Glutamatergic neuron (in vitro differentiated cells): ENCODE measurements around the gene GREB1L. TPM values are rescaled to one million over a fixed set of nuclear protein-coding genes. Genes with fewer than 3 reads are reported as not detected.

Experiments
- DNase-seq: peaks from one replicate; pipeline ENCODE4 v3.0.0; 2022
- H3K27ac Mint-ChIP-seq: one replicate; pipeline ENCODE4 v1.8.0; 2020; ENCODE audit warnings: mild to moderate bottlenecking, mixed read lengths, inconsistent platforms; ENCODE audit not compliant: unreplicated experiment
- H3K27me3 Mint-ChIP-seq: one replicate; pipeline ENCODE4 v1.8.0; 2020; ENCODE audit warnings: mild to moderate bottlenecking, moderate library complexity, mixed read lengths, inconsistent platforms; ENCODE audit not compliant: unreplicated experiment
- H3K36me3 Mint-ChIP-seq: one replicate; pipeline ENCODE4 v1.8.0; 2020; ENCODE audit warnings: mild to moderate bottlenecking, mixed read lengths, inconsistent platforms; ENCODE audit not compliant: unreplicated experiment
- H3K4me1 Mint-ChIP-seq: one replicate; pipeline ENCODE4 v1.8.0; 2020; ENCODE audit warnings: mild to moderate bottlenecking, low read depth, mixed read lengths, inconsistent platforms; ENCODE audit not compliant: unreplicated experiment
- H3K4me3 Mint-ChIP-seq: one replicate; pipeline ENCODE4 v1.8.0; 2020; ENCODE audit warnings: mild to moderate bottlenecking, mixed read lengths, inconsistent platforms; ENCODE audit not compliant: unreplicated experiment
- H3K9me3 Mint-ChIP-seq: one replicate; pipeline ENCODE4 v1.8.0; 2020; ENCODE audit warnings: mild to moderate bottlenecking, moderate library complexity, mixed read lengths, inconsistent platforms; ENCODE audit not compliant: unreplicated experiment
- CTCF ChIP-seq: fragments of 200-600 bp; sonication (generic); IDR thresholded peaks from one replicate; pipeline ENCODE4 v1.5.0; 2021; ENCODE audit not compliant: partially characterized antibody, unreplicated experiment
- total RNA-seq: library from RNA; stranded (reverse); fragmentation: NEBNext Ultra II Directional; extraction: Animal tissue kit (Norgen Biotek cat#: 25700); gene quantifications from one replicate; pipeline ENCODE4 v1.2.1, GENCODE V29; 2021; ENCODE audit not compliant: unreplicated experiment

GREB1L gene
- total RNA-seq, 1 donor from 2014 or later, result 154 TPM

DNA sequence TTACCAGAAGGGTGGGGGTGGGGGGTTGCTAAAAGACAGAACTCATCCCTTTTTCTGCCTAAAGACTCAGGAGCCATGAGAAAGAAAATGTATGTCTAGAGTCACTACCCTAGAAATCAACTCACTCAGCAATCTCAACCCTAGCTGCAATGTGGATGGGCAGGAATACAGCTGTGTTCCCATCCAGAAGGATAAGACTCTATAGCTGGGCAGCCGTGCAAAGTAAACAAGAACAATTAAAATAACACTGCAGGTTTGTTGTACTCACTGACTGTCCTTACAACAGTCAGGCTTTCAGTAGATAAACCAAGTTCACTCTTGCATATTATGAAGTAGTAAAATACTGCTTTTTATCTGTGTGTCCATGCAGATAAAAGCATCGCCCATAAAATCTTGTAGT lies 284.4 kb downstream of the GREB1L start:
- Mint-ChIP-seq H3K9me3 (no peaks in the 10 kb centered on the region), H3K27me3 (peaks cover 3% of the 10 kb centered on the region), H3K4me1 (no peaks in the 10 kb centered on the region), H3K36me3 (no peaks in the 10 kb centered on the region), H3K27ac (no peak overlapping the region), H3K4me3 (no peak overlapping the region)
- TF ChIP-seq CTCF, result no peak
- no peak for DNase-seq

- H3K27me3 Mint-ChIP-seq, result no peaks in the 10 kb centered on the region
- H3K4me1 Mint-ChIP-seq, result no peaks in the 10 kb centered on the region
- H3K27ac Mint-ChIP-seq, result no peak overlapping the region
- no peaks in the 10 kb centered on the region for H3K9me3 Mint-ChIP-seq
- H3K4me3 Mint-ChIP-seq, result no peak overlapping the region
- no peak for TF ChIP-seq CTCF
- DNase-seq, result no peak
- H3K36me3 Mint-ChIP-seq, result no peaks in the 10 kb centered on the region
Measured at GRCh38 chr18:21534327-21534726, 292.3 kb downstream of the GREB1L start.

DNA sequence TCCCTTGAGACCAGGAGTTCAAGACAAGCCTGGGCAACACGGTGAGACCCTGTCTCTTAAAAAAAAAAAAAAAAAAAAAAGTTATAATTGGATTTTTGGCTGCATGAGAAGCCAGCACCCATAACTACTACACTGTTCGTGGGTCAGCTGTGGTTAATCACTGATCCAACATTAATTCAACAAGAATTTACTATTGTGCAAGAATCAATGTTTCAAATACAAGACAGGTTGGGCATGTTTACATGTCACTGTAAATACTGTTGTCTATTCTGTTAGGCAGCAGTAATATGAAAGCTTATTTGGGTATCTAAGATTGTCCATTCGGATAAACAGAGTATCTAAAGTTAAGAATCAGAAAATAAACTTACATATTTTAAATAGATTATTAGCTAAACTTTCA lies 296.2 kb downstream of the GREB1L start:
- H3K27ac Mint-ChIP-seq, result no peak overlapping the region

DNA sequence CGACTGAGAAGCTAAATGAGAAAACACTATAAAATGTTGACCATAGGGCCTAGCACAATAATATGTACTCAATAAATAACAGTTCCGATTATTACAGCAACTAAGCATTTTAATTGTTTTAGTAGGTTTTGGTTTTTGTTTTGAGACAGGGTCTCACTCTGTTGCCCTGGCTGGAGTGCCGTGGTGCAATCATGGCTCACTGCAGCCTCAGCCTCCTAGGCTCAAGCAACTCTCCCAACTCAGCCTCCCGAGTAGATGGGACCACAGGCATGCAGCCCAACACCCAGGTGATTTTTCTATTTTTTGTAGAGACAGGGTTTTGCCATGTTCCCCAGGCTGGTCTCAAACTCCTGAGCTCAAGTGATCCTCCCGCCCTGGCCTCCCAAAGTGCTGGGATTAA lies 304.4 kb downstream of the GREB1L start:
- no peaks in the 10 kb centered on the region for H3K9me3 Mint-ChIP-seq
- DNase-seq, result no peak
- no peaks in the 10 kb centered on the region for H3K27me3 Mint-ChIP-seq
- no peaks in the 10 kb centered on the region for H3K36me3 Mint-ChIP-seq
- H3K4me1 Mint-ChIP-seq, result no peaks in the 10 kb centered on the region
- H3K4me3 Mint-ChIP-seq, result no peak overlapping the region
- H3K27ac Mint-ChIP-seq, result no peak overlapping the region
- TF ChIP-seq CTCF, result no peak

More for the DNA sequence above, 296.2 kb downstream of the GREB1L start:
- no peak for DNase-seq
- no peaks in the 10 kb centered on the region for H3K4me1 Mint-ChIP-seq
- TF ChIP-seq CTCF, result no peak
- no peaks in the 10 kb centered on the region for H3K9me3 Mint-ChIP-seq
- no peaks in the 10 kb centered on the region for H3K36me3 Mint-ChIP-seq
- no peak overlapping the region for H3K4me3 Mint-ChIP-seq
- no peaks in the 10 kb centered on the region for H3K27me3 Mint-ChIP-seq

DNA sequence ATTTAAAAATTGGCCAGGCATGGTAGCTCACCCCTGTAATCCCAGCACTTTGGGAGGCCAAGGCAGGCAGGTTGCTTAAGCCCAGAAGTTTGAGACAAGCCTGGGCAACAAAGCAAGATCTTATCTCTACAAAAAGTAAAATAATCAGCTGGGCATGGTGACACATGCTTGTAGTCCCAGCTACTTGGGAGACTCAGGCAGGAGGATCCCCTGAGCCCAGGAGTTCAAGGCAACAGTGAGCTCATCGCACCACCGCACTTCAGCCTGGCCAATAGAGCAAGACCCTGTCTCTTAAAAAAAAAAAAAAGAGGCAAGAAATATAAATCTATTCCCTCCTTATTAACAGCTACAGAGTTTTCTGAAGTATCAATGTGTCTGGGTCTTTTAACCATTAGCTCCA lies 306.6 kb downstream of the GREB1L start:
- Mint-ChIP-seq H3K27me3 (no peaks in the 10 kb centered on the region), H3K4me3 (no peak overlapping the region), H3K9me3 (no peaks in the 10 kb centered on the region), H3K4me1 (no peaks in the 10 kb centered on the region), H3K27ac (no peak overlapping the region), H3K36me3 (no peaks in the 10 kb centered on the region)
- DNase-seq, result no peak
- TF ChIP-seq CTCF, result no peak
